HG02623 (cell line): Measurements from ENCODE around the gene SFXN3.

ENCODE experiments used
- ATAC-seq: cut with Tn5 transposase; IDR thresholded peaks from one replicate; pipeline ENCODE4 v1.9.1; 2021; ENCODE audit warnings: moderate library complexity; ENCODE audit not compliant: unreplicated experiment

Gene SFXN3

DNA sequence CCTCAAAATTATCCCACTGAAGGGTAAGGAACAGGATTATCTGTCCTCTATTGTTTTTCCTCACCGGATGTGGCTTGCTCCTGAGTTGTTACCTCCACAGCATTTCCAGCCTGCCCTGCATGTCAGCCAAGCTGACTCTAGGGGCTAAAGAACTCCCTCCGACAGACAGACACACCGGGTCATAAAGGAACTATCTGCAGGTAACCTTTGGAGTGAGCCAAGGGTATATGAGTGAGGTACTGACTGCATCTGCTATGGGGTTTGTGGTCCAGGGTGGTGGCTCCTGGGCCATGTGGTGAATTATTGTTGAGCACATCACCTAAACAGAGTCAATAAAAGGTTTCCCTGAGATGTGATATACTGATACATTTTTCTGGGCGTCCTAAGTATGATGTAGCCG, 23.8 kb downstream of the SFXN3 start:
- ATAC-seq, result no peak

GRCh38 chr10:101055411-101055810, 24.4 kb downstream of the SFXN3 start:
- no peak for ATAC-seq

GRCh38 chr10:101056365-101057151, 25.5 kb downstream of the SFXN3 start:
- ATAC-seq, result no peak

GRCh38 chr10:101060036-101060950, 29.3 kb downstream of the SFXN3 start:
- peak; percentile 45 for ATAC-seq

GRCh38 chr10:101060951-101061623, 30.1 kb downstream of the SFXN3 start:
- ATAC-seq, result peak; percentile 56

- ATAC-seq, result no peak
Measured at GRCh38 chr10:101061624-101062231, 30.7 kb downstream of the SFXN3 start, which contains the start of gene KAZALD1. Gene KAZALD1, plus strand, starts transcription at chr10:101061989. Its CDS starts 604 bp downstream, at chr10:101062593.

DNA sequence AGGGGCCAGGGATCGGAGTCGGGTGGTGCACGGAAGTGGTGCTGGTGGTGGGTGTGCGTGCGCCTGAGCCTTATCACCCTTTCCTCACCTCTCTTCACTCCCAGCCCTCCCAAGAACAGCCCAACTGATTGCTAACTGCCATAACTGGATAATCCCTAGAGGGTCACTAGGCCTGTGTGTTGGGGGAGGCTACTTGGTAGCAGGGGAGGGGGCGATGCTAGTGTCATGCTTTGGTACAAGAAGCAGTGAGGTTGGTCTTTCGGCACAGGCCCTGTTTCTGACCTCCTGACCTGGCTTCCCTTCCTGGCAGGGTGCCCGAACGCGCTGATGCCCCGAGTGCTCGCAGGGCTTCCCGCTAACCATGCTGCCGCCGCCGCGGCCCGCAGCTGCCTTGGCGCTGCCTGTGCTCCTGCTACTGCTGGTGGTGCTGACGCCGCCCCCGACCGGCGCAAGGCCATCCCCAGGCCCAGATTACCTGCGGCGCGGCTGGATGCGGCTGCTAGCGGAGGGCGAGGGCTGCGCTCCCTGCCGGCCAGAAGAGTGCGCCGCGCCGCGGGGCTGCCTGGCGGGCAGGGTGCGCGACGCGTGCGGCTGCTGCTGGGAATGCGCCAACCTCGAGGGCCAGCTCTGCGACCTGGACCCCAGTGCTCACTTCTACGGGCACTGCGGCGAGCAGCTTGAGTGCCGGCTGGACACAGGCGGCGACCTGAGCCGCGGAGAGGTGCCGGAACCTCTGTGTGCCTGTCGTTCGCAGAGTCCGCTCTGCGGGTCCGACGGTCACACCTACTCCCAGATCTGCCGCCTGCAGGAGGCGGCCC, 31.4 kb downstream of the SFXN3 start:
- no peak for ATAC-seq

- ATAC-seq, result no peak
Measured at GRCh38 chr10:101063050-101063525, 32.1 kb downstream of the SFXN3 start.

GRCh38 chr10:101063548-101064414, 32.7 kb downstream of the SFXN3 start:
- ATAC-seq, result no peak

DNA sequence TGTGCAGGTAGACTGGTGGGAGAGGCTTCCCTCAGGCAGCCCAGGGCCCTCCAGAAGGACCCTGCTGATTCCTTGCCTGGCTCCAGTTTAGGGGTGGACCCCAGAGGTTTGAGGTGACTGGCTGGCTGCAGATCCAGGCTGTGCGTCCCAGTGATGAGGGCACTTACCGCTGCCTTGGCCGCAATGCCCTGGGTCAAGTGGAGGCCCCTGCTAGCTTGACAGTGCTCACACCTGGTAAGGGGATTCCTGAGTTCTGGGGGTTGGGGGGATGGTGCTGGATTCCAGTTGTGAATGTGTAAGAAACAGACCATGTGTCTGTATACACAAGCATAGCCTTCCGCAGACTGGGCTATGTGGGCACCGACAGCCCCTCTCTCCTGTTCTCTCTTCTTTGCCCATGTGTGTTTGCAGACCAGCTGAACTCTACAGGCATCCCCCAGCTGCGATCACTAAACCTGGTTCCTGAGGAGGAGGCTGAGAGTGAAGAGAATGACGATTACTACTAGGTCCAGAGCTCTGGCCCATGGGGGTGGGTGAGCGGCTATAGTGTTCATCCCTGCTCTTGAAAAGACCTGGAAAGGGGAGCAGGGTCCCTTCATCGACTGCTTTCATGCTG, 33.5 kb downstream of the SFXN3 start:
- ATAC-seq, result no peak

DNA sequence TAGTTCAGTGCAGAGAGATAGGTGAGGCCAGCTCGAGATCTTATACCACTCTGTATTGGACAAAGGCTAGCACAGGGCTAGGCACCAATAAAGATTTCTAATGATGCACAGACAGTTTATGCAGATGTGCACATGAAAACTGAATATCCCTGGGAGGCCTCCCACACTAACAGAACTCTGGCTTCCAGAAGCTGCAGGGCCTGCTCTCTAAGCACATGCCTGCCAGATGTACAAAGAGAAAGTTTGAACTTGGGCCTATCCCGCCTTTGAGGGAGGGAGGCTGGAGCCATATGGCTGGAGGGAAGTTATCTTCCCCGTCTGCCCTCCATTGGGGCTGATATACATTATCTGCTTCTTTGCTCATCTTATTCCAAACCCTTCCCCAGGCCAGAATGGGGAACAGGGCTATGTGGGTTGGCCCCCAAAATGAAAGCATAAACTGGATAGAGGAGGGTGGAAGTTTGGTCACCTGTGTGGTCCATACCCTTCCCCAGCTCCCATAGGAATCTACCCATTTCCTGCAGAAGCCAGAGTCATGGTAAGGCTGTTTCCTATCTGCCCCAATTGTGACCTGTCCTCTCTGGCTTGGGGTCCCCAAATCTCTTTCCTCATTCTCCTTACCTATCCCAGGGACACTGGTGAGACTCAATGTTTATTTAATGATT, 34.6 kb downstream of the SFXN3 start:
- no peak for ATAC-seq

- ATAC-seq, result no peak
Measured at GRCh38 chr10:101066146-101066895, 35.3 kb downstream of the SFXN3 start.

DNA sequence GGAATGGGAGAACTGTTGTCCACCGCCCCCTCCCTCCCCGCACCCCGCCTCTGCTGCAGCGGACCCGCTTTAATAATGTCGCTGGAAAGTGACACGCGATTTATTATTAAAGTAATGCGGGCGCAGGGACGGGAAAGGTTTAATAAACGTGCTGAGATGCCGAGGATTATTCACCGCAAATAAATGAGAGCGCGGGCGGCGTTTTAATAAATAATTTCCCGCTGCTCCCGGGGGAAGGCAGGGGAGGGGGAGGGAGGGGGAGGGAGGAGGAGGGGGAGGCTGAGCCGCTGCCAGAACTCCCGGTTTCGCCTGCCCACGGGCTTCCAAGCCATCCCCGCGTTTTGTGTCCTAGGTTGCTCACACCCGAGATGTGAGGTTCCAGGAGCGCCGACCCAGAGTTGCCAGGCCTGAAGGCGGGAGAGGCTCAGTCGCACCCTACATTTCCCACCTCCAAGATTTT, 35.9 kb downstream of the SFXN3 start:
- no peak for ATAC-seq

- ATAC-seq, result no peak
Measured at GRCh38 chr10:101067356-101068083, 36.5 kb downstream of the SFXN3 start.

GRCh38 chr10:101069441-101069840, 38.4 kb downstream of the SFXN3 start:
- ATAC-seq, result no peak

GRCh38 chr10:101070098-101070497, 39.1 kb downstream of the SFXN3 start:
- no peak for ATAC-seq
